Trophoblast cell (in vitro differentiated cells and primary cell): Measurements from ENCODE around the gene IZUMO4.

ENCODE experiments used
- DNase-seq, 2 donors: peaks; one replicate each; pipeline ENCODE4 v3.0.0-alpha.2; 2016
- H2AFZ ChIP-seq: 2 replicates; pipeline ENCODE4 v1.6.1; 2013; ENCODE audit warnings: low read length, moderate library complexity, mild to moderate bottlenecking; ENCODE audit not compliant: insufficient read depth, poor library complexity
- H2AK5ac ChIP-seq: 2 replicates; pipeline ENCODE4 v1.6.1; 2013; ENCODE audit warnings: mild to moderate bottlenecking, low read length
- H2BK120ac ChIP-seq: 2 replicates; pipeline ENCODE4 v1.6.1; 2013; ENCODE audit warnings: low read length, mild to moderate bottlenecking, moderate library complexity; ENCODE audit not compliant: insufficient read depth, poor library complexity
- H2BK12ac ChIP-seq: 2 replicates; pipeline ENCODE4 v1.6.1; 2013; ENCODE audit warnings: mild to moderate bottlenecking, low read length, moderate library complexity
- H2BK5ac ChIP-seq: 2 replicates; pipeline ENCODE4 v1.6.1; 2013; ENCODE audit warnings: low read length, low read depth, moderate library complexity, mild to moderate bottlenecking; ENCODE audit not compliant: poor library complexity
- H3K14ac ChIP-seq: 2 replicates; pipeline ENCODE4 v1.6.1; 2013; ENCODE audit warnings: mild to moderate bottlenecking, low read length
- H3K18ac ChIP-seq: 2 replicates; pipeline ENCODE4 v1.6.1; 2013; ENCODE audit warnings: mild to moderate bottlenecking, low read length
- H3K23ac ChIP-seq: 2 replicates; pipeline ENCODE4 v1.6.1; 2013; ENCODE audit warnings: low read length
- H3K27ac ChIP-seq: 2 replicates; pipeline ENCODE4 v1.5.1; 2013; ENCODE audit warnings: low read depth, mild to moderate bottlenecking, inconsistent platforms, low read length, moderate library complexity
- H3K27me3 ChIP-seq: 2 replicates; pipeline ENCODE4 v1.6.1; 2013; ENCODE audit warnings: inconsistent platforms, mild to moderate bottlenecking, low read length, moderate library complexity; ENCODE audit not compliant: insufficient read depth
- H3K36me3 ChIP-seq, 2 experiments: 1 replicate in 1 of 2; 2 replicates in 1 of 2; pipeline ENCODE4 v1.6.1; 2013; ENCODE audit warnings: low read length in 2 of 2, mild to moderate bottlenecking in 2 of 2, moderate library complexity in 1 of 2; ENCODE audit not compliant: insufficient read depth in 2 of 2, control insufficient read depth in 1 of 2
- H3K4ac ChIP-seq: 2 replicates; pipeline ENCODE4 v1.6.1; 2013; ENCODE audit warnings: low read depth, mild to moderate bottlenecking, low read length, moderate library complexity
- H3K4me1 ChIP-seq, 2 experiments: 1 replicate in 1 of 2; 2 replicates in 1 of 2; pipeline ENCODE4 v1.6.1; 2013; ENCODE audit warnings: low read length in 2 of 2, mild to moderate bottlenecking in 2 of 2, moderate library complexity in 1 of 2; ENCODE audit not compliant: insufficient read depth in 2 of 2, control insufficient read depth in 1 of 2
- H3K4me2 ChIP-seq: 2 replicates; pipeline ENCODE4 v1.6.1; 2013; ENCODE audit warnings: inconsistent platforms, mild to moderate bottlenecking, low read length, moderate library complexity
- H3K4me3 ChIP-seq: 2 replicates; pipeline ENCODE4 v1.5.1; 2013; ENCODE audit warnings: mild to moderate bottlenecking, low read depth, low read length, inconsistent platforms
- H3K79me1 ChIP-seq: one replicate; pipeline ENCODE4 v1.6.1; 2013; ENCODE audit warnings: low read length
- H3K79me2 ChIP-seq: 2 replicates; pipeline ENCODE4 v1.6.1; 2013; ENCODE audit warnings: low read length, mild to moderate bottlenecking; ENCODE audit not compliant: control insufficient read depth, insufficient read depth, poor library complexity
- H3K9ac ChIP-seq: 2 replicates; pipeline ENCODE4 v1.6.1; 2013; ENCODE audit warnings: mild to moderate bottlenecking, low read length
- H3K9me3 ChIP-seq: 2 replicates; pipeline ENCODE4 v1.6.1; 2013; ENCODE audit warnings: low read depth, mild to moderate bottlenecking, control low read depth, inconsistent platforms, low read length; ENCODE audit not compliant: insufficient read depth
- H4K12ac ChIP-seq: 2 replicates; pipeline ENCODE4 v1.6.1; 2013; ENCODE audit warnings: low read depth, mild to moderate bottlenecking, low read length, moderate library complexity
- H4K8ac ChIP-seq: 2 replicates; pipeline ENCODE4 v1.6.1; 2013; ENCODE audit warnings: low read depth, mild to moderate bottlenecking, low read length, moderate library complexity
- H4K91ac ChIP-seq: one replicate; pipeline ENCODE4 v1.6.1; 2013; ENCODE audit warnings: low read depth, mild to moderate bottlenecking, low read length, moderate library complexity
- WGBS: extraction: QIAGEN DNeasy Blood & Tissue Kit; methylation state at CpG from one replicate; pipeline ENCODE4 v1.1.7; 2013; ENCODE audit warnings: missing lambda C conversion rate; ENCODE audit not compliant: insufficient read length, insufficient coverage; ENCODE audit errors: extremely low coverage; 5-methylcytosine and 5-hydroxymethylcytosine counted together

IZUMO4 gene

DNA sequence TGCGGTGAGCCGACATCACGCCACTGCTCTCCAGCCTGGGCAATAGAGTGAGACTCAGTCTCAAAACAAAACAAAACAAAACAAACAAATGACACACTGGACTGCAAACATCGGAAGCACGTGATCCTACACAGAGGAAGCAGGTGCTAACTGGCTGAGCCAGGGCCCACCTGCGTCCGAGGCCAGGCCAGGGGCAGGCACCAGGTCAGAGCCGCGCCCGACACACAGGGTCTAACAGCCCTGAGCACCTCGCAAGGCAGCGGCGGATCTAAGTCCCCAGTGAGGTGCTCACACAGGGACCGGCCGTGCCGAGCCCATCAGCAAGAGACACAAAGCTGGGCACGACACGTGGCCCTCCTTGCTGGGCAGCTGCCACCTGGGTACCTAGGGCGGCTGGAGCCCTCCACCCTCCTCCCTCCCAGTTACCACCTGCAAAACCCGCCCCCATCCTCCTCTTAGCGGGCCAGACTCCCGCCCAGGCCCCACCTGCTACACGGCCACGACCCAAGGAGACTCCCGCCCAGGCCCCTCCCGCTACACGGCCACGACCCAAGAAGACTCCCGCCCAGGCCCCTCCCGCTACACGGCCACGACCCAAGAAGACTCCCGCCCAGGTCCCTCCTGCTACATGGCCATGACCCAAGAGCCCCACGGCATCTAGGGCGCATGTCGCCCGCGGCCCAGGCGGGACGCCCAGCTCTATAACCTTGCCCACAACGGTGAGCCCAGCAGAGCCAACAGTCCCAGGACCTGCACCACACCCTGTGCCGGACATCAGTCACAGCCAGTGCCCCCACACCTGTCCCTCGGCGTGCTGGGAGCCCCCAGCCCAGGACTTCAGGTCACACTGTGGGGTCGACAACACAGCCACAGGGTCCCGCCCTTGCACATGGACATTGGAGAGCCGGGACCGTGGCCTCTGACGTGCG lies 39.0 kb downstream of the IZUMO4 start:
- no peak overlapping the region for H2BK5ac ChIP-seq
- no peak overlapping the region for H2AFZ ChIP-seq
- WGBS: no CpG with 5 or more reads among the region's 50 CpGs
- H4K8ac ChIP-seq: no peak overlapping the region
- no peak overlapping the region for H3K4me2 ChIP-seq
- H3K36me3 ChIP-seq: peaks cover 72 to 74% of the 10 kb centered on the region in 2 experiments
- peaks cover 1% of the 10 kb centered on the region for H3K9me3 ChIP-seq
- DNase-seq: no peak
- H4K91ac ChIP-seq: no peak overlapping the region
- no peaks in the 10 kb centered on the region for H3K4me1 ChIP-seq
- no peak overlapping the region for H2AK5ac ChIP-seq
- no peak overlapping the region for H2BK12ac ChIP-seq
- no peaks in the 10 kb centered on the region for H3K27me3 ChIP-seq
- no peaks in the 10 kb centered on the region for H3K79me1 ChIP-seq
- H3K18ac ChIP-seq: no peak overlapping the region
- H3K14ac ChIP-seq: no peak overlapping the region
- H3K4ac ChIP-seq: no peak overlapping the region
- peaks cover 6% of the 10 kb centered on the region for H3K79me2 ChIP-seq
- no peak overlapping the region for H3K9ac ChIP-seq
- H2BK120ac ChIP-seq: no peak overlapping the region
- H4K12ac ChIP-seq: no peak overlapping the region
- no peak overlapping the region for H3K27ac ChIP-seq
- H3K23ac ChIP-seq: no peak overlapping the region
- no peak overlapping the region for H3K4me3 ChIP-seq

GRCh38 chr19:2136796-2137195 lies 40.1 kb downstream of the IZUMO4 start:
- no peaks in the 10 kb centered on the region for H3K27me3 ChIP-seq
- no CpG with 5 or more reads among the region's 23 CpGs for WGBS

GRCh38 chr19:2138061-2138728 lies 41.5 kb downstream of the IZUMO4 start:
- DNase-seq: no peak
- Histone ChIP-seq H4K12ac (no peak overlapping the region), H3K36me3 (peaks cover 48 to 54% of the 10 kb centered on the region in 2 experiments), H2AFZ (no peak overlapping the region), H3K4me3 (no peak overlapping the region), H3K27me3 (no peaks in the 10 kb centered on the region), H4K8ac (no peak overlapping the region), H3K9me3 (peaks cover 1% of the 10 kb centered on the region), H3K18ac (no peak overlapping the region), H2BK12ac (no peak overlapping the region), H3K4me2 (no peak overlapping the region), H2BK5ac (no peak overlapping the region), H2BK120ac (no peak overlapping the region), H3K23ac (no peak overlapping the region), H3K4ac (peak overlapping the region; percentile 31), H3K4me1 (no peaks in the 10 kb centered on the region), H4K91ac (no peak overlapping the region), H3K79me2 (peaks cover 9% of the 10 kb centered on the region), H3K27ac (no peak overlapping the region), H3K9ac (no peak overlapping the region), H3K14ac (no peak overlapping the region), H3K79me1 (no peaks in the 10 kb centered on the region), H2AK5ac (no peak overlapping the region)
- WGBS: no CpG with 5 or more reads among the region's 23 CpGs

More at GRCh38 chr19:2136796-2137195, 40.1 kb downstream of the IZUMO4 start:
- H2BK120ac ChIP-seq: no peak overlapping the region
- peaks cover 1% of the 10 kb centered on the region for H3K9me3 ChIP-seq
- H2AFZ ChIP-seq: no peak overlapping the region
- no peak overlapping the region for H3K9ac ChIP-seq
- no peaks in the 10 kb centered on the region for H3K79me1 ChIP-seq
- no peak overlapping the region for H2AK5ac ChIP-seq
- no peak overlapping the region for H4K12ac ChIP-seq
- H3K4ac ChIP-seq: peak overlapping the region; percentile 20
- no peaks in the 10 kb centered on the region for H3K4me1 ChIP-seq
- H3K27ac ChIP-seq: no peak overlapping the region
- H3K14ac ChIP-seq: no peak overlapping the region
- no peak overlapping the region for H4K91ac ChIP-seq
- DNase-seq: no peak
- peak overlapping the region; percentile 58 for H3K18ac ChIP-seq
- H3K4me3 ChIP-seq: no peak overlapping the region
- no peak overlapping the region for H3K4me2 ChIP-seq
- no peak overlapping the region for H3K23ac ChIP-seq
- peaks cover 6% of the 10 kb centered on the region for H3K79me2 ChIP-seq
- no peak overlapping the region for H2BK5ac ChIP-seq
- no peak overlapping the region for H2BK12ac ChIP-seq
- no peak overlapping the region for H4K8ac ChIP-seq
- H3K36me3 ChIP-seq: peaks cover 62 to 65% of the 10 kb centered on the region in 2 experiments

DNA sequence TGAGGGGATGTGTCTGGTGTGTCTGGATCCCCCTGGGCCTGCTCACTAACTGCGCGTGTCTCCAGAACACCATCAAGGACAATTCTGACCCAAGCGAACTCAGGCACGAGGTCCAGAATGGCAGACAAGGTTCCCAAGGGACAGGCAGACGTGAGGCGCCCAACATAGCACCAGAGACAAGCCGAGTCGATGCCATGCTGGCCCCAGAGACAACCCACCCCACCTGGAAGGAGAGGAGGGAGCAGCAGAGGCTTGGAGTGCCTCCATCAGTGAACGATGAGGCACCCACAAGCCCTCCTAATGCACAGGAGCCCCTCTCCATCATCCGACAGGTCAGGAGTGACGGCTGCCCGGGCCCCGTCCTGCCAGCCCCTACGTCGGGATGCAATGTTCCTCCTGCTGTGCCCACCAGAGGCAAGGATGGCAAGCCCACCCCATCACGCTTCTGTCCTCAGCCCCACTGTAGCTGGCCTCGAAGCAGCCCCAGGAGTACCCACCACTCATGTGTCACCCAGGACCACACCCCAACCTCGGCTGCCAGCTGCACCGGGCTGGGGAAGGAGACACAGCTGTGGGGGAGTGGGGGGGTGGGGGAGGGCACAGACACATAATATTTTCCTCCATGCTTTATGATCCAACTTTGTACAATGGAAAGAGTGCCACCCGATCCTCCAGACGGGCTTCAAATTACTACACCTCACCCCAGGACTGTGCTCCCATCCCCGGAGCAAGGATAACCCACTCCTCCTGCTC lies 42.8 kb downstream of the IZUMO4 start:
- H4K8ac ChIP-seq: no peak overlapping the region
- DNase-seq: no peak
- no peak overlapping the region for H3K9ac ChIP-seq
- H2AFZ ChIP-seq: no peak overlapping the region
- H3K79me1 ChIP-seq: no peaks in the 10 kb centered on the region
- no CpG with 5 or more reads among the region's 22 CpGs for whole genome bisulfite sequencing
- H3K14ac ChIP-seq: no peak overlapping the region
- H2AK5ac ChIP-seq: no peak overlapping the region
- peaks cover 1% of the 10 kb centered on the region for H3K9me3 ChIP-seq
- H3K27me3 ChIP-seq: no peaks in the 10 kb centered on the region
- no peak overlapping the region for H2BK120ac ChIP-seq
- H3K4me1 ChIP-seq: no peaks in the 10 kb centered on the region
- H3K79me2 ChIP-seq: peaks cover 14% of the 10 kb centered on the region
- H3K23ac ChIP-seq: no peak overlapping the region
- no peak overlapping the region for H3K4me3 ChIP-seq
- no peak overlapping the region for H4K91ac ChIP-seq
- no peak overlapping the region for H4K12ac ChIP-seq
- H2BK5ac ChIP-seq: no peak overlapping the region
- H3K4me2 ChIP-seq: no peak overlapping the region
- H2BK12ac ChIP-seq: no peak overlapping the region
- peaks cover 45 to 51% of the 10 kb centered on the region in 2 experiments for H3K36me3 ChIP-seq
- H3K18ac ChIP-seq: no peak overlapping the region
- H3K4ac ChIP-seq: peak overlapping the region; percentile 81
- H3K27ac ChIP-seq: no peak overlapping the region
